ENCODE results near the gene MAP3K8. TPM values are rescaled to one million over a fixed set of nuclear protein-coding genes. Genes with fewer than 3 reads are reported as not detected.

Gene MAP3K8
- total and polyA plus RNA-seq, 9 of the 15 experiments (the other 6 are each of a cell fraction or from before 2014, with no cell fraction given) = 6.9 to 23.6 (median 13.6) TPM

GRCh38 chr10:30431435-30431911, 2.5 kb upstream of the MAP3K8 start (continued):
- TF ChIP-seq, protein P1, sequence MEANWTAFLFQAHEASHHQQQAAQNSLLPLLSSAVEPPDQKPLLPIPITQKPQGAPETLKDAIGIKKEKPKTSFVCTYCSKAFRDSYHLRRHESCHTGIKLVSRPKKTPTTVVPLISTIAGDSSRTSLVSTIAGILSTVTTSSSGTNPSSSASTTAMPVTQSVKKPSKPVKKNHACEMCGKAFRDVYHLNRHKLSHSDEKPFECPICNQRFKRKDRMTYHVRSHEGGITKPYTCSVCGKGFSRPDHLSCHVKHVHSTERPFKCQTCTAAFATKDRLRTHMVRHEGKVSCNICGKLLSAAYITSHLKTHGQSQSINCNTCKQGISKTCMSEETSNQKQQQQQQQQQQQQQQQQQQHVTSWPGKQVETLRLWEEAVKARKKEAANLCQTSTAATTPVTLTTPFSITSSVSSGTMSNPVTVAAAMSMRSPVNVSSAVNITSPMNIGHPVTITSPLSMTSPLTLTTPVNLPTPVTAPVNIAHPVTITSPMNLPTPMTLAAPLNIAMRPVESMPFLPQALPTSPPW (CRISPR knock-in tag; IDR thresholded peaks at IDR 0.05) = peak; percentile 54; the same call in 1 of the 2 replicates
- TF ChIP-seq GABPB2 (CRISPR knock-in tag; conservative IDR thresholded peaks at IDR 0.05) (no peak), SRSF1 (IDR thresholded peaks at IDR 0.05; ENCODE audit: low read depth, low read length) (no peak), HMG20A (CRISPR knock-in tag; conservative IDR thresholded peaks at IDR 0.05) (no peak), SREBF1 (IDR thresholded peaks at IDR 0.05; ENCODE audit: borderline replicate concordance, low read depth, low read length) (no peak), ZNF644 (tag; IDR thresholded peaks at IDR 0.05; ENCODE audit: low read depth) (no peak), EP400 (IDR thresholded peaks at IDR 0.05) (no peak), THAP12 (CRISPR knock-in tag; IDR thresholded peaks at IDR 0.05) (no peak), ATF1 (CRISPR knock-in tag; IDR thresholded peaks at IDR 0.05) (no peak), ATF1 (tag; IDR thresholded peaks at IDR 0.05) (0 out of 2 replicates have a peak, but pooled peaks have one; percentile 11), POLR3G (IDR thresholded peaks at IDR 0.05; ENCODE audit: extremely low read depth, insufficient read length, insufficient replicate concordance) (no peak), CREB3 (tag; conservative IDR thresholded peaks at IDR 0.05; ENCODE audit: low read depth) (0 out of 2 replicates have a peak, but pooled peaks have one; percentile 28), ZSCAN29 (IDR thresholded peaks at IDR 0.05) (0 out of 2 replicates have a peak, but pooled peaks have one; percentile 27), BRF2 (IDR thresholded peaks at IDR 0.05; ENCODE audit: borderline replicate concordance, insufficient read depth, insufficient read length) (no peak), PHF8 (IDR thresholded peaks at IDR 0.05; ENCODE audit: borderline replicate concordance, low read length) (peak; percentile 22; the same call in 1 of the 2 replicates), PYGO2 (tag; IDR thresholded peaks at IDR 0.05) (no peak), STAT5A (IDR thresholded peaks at IDR 0.05; ENCODE audit: borderline replicate concordance, low read length) (0 out of 2 replicates have a peak, but pooled peaks have one; percentile 12), ZEB2 (IDR thresholded peaks at IDR 0.05) (0 out of 2 replicates have a peak, but pooled peaks have one; percentile 32), ZNF668 (CRISPR knock-in tag; IDR thresholded peaks at IDR 0.05) (no peak)
- TF ChIP-seq, protein P2, sequence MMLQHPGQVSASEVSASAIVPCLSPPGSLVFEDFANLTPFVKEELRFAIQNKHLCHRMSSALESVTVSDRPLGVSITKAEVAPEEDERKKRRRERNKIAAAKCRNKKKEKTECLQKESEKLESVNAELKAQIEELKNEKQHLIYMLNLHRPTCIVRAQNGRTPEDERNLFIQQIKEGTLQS (IDR thresholded peaks at IDR 0.05) = peak; percentile 30; the same call in 1 of the 2 replicates
- TF ChIP-seq, protein P2 (CRISPR knock-in tag; conservative IDR thresholded peaks at IDR 0.05) = no peak
